Right lobe of liver (tissue), 4 donors: ENCODE results near the gene ELMO1.

Experiments
- CTCF ChIP-seq, 4 donors: fragments of 200-600 bp in 3 of 4; fragments of 450-650 bp in 1 of 4; IDR thresholded peaks; one replicate each; pipeline versions ENCODE4 v1.5.1 to v1.8.0; 2016 to 2022; ENCODE audit warnings: antibody characterized with exemption in 4 of 4, mild to moderate bottlenecking in 2 of 4
- POLR2A ChIP-seq: fragments of 450-650 bp; IDR thresholded peaks from one replicate; pipeline ENCODE4 v1.6.1; 2017; ENCODE audit warnings: antibody characterized with exemption, mild to moderate bottlenecking
- donor health status: DM: no; HTN: no; CAD: no.
- donor health status: DM: no; HTN: no; CAD: no.
- donor health status: DM: no; HTN: yes; CAD: no.

- no peak for TF ChIP-seq CTCF (IDR thresholded peaks at IDR 0.05)
- TF ChIP-seq POLR2A = no peak
These were observed 128.4 kb downstream of the ELMO1 start for GRCh38 chr7:37320140-37320847.
